HG02759 (cell line): ENCODE results near the gene CFAP100.

ENCODE experiments used
- ATAC-seq: cut with Tn5 transposase; IDR thresholded peaks from one replicate; pipeline ENCODE4 v1.9.1; 2021; ENCODE audit warnings: mild to moderate bottlenecking, moderate library complexity; ENCODE audit not compliant: unreplicated experiment

The CFAP100 gene

DNA sequence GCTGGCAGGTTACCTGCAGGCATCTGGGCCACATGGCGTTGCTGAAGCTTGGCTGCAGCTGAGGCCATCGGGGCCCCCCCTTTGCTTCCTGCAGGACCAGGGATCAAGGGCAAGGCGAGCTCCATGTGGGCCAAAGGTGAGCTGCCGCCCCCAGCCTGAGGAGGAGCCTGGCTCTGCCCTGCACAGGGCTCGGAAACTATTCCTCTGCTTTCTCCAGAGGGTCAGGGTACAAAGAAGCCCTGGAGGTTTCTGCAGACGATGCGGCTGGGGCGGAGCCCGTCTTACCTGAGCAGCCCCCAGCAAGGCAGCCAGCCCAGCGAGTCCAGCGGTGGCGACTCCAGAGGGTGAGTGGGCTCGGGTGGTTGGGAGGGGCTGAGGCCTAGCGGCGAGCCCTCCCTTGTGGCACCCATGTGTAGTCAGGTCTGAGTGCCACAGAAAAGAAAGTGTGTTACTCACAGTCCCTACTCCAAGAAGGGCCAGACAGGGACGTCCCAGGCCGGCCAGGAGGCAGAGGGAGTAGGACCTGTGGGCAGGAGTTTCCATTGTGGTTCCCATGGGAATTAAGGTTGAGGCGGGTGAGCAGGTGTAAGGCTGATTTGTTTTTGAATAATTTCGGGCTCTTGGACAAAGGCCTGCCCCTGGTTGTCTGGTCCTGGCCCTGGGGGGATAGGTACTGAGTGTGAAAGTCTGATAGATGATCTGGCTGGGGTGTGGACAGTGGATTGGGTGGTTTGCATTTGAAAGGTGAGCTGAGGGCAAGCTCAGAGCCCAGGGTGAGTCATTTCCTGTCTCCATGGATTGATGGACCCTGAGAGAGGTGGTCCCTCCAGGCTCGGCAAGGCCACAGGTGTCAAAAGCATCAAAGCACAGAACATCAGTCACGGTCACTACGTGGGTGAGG, 25.4 kb downstream of the CFAP100 start:
- ATAC-seq = no peak

DNA sequence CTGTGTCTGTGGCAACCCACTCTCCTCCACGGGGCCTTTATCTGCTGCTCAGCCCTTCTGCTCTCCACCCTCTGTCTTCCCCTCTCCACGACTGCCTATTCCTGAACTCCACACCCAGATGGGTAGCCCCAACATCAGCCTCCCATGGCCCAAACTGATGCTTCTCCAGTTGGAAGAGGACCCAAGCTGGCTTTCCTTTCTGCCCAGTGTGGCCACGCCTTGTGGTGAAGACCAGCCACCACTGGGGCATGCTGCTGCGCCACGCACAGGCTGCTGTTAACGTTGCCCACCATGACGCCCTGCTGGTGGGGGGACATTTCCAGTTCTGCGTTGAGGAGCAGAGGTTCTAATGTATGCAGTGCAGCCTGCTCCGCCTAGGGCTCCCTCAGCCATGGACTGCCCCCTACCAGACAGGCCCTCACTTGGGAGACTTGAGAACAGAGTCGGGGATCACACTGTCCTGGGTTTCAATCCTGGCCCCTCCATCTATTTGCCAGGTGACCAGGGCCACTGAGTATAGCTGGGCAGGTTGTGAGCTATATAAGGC, 26.9 kb downstream of the CFAP100 start:
- no peak for ATAC-seq

DNA sequence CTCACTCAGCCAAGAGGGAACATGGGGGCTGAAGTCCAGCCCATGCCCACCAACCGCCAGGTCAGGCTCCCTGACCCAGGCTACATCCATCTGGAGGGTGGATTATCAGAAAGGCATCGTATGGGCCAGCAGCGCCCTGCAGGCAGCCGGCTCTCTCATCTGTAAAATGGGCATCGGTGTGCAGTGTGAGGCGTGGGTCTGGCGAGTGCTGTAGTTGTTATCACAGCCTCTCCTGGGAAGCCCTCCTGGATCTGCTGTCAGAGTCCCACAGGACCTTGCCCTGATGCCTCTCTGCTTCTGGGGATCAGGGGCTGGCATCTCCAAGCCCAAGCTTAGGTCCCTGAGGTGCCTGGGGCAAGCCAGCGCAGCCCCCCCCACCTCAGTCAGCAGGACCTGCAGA, 27.4 kb downstream of the CFAP100 start:
- ATAC-seq = no peak

DNA sequence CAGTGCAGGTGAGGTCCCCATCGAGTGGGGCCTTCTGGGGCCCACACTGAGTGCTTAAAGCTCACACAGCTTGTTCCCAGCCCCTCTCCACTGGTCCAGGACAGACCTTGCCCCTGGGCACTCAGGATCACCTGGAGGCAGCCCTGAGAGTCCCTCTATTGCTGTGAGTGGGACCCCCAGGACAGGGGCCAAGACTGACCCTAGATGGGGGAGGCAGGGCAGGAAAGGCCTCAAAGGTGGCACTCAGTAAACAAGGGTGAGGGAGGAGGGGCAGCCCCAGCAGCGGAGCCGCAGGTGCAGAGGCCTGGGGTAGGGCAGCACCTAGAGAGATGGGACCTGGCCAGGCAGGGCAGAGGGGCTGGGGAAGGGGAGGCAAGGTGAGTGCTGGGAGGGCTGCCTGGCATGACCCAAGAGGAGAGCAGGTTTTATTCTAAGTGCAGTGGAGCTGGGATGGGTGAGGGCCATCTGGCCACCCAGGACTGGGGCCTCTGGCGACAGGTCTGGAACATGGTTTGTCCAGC, 27.9 kb downstream of the CFAP100 start:
- ATAC-seq = no peak

DNA sequence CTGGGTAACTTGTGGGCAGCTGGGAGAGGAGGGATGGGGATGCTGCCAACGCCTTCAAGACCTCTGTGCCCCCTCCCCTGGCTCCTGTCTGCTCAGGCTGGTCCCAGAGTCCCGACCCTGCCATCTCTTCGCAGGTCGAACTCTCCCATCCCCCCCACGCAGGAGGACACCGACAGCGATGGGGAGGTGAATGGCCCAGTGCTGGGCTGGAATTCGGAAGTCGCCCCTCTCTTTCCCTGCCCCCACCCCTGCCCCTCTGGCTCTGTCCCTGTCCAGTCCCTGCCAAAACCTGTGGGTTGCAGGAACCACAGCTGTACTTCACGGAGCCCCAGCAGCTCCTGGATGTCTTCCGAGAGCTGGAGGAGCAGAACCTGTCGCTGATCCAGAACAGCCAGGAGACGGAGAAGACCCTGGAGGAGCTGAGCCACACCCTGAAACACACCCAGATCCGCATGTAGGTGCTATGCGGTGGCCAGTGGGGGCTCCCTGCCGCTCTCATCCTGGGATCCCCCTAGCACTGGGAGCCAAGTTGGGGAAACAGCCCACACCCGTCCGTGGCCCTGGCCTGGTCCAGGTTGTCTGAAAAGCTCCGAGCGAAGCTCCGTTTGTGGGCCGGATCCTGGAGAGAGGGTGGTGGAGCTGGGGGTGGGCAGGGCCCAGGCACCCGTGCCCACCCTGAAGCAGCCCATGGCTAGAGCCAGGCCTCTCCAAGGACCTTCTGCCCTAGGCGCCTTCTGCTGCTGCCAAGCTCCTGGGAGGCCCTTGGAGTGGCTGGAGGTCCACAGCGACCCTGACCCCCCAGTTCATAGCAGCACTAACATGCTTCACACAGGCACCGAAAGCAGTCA, 28.7 kb downstream of the CFAP100 start:
- ATAC-seq = no peak

DNA sequence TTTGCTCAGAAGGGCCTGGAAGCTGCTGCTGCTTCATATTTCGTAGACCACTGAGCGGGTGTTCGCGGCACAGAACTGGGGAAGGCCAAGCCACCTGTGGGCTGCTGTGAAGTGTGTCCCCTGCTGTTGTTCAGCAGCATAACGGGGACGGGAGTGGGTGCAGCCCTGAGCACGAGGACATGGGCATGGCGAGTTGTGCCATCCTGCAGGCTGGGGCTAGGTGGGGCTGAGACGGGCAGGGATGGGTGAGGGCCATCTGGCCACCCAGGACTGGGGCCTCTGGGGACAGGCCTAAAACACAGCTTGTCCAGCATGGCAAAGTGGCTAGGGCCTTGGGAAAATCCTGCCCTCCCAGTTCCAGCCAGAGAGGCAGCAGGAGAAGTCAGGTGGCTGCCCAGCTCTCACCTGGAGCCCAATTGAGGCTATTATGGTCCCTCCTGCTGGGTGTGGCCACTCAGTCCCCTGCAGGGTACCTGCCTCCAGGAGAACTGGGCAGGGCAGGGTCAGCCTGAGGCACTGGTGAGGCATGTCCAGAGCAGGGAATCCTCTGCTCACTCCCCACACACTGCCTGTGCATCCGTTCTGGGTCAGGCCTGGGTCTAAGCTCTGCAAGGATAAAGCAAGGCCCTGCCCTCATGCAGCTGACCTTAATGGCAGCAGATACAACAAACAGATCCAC, 29.5 kb downstream of the CFAP100 start:
- ATAC-seq = no peak

DNA sequence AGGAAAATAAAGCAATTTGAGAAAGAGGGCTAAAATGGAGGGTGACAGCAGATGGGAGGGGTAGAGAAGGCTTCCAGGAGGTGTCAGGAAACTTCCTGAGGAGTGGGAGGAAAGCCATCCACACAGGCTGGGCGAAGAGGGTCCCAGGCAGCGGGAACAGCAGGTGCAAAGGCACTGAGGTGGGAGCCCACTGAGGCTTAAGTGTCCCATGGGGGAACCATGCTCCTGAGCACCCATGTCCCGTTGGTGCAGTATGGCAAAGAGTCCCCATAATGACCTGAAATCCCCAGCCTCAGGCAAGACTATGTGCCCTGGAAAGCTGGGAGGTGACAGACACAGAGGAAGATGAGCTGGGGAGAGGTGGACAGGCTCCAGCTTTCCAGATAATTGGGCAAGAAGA, 30.0 kb downstream of the CFAP100 start:
- ATAC-seq = no peak

DNA sequence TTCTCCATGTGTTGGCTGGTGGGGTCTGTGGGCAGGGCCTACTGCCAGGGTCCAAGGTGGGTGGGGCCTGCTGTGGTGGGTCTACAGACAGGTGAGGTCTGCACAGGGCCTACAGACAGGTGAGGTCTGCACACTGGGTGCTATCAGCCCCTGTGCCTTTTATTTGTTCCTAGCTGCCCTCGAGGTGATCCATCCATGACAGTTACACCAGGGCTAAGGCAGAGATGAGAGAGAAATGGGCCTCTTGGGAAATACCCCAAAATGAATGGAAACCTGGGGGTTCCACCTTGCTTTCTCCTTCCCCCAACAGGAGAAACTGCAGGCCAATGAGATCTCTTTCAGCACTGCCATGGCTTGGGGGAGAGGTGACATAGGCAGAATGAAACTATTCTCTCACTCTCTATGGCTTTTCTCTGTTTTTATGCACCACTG, 36.4 kb downstream of the CFAP100 start:
- peak; percentile 82 for ATAC-seq

DNA sequence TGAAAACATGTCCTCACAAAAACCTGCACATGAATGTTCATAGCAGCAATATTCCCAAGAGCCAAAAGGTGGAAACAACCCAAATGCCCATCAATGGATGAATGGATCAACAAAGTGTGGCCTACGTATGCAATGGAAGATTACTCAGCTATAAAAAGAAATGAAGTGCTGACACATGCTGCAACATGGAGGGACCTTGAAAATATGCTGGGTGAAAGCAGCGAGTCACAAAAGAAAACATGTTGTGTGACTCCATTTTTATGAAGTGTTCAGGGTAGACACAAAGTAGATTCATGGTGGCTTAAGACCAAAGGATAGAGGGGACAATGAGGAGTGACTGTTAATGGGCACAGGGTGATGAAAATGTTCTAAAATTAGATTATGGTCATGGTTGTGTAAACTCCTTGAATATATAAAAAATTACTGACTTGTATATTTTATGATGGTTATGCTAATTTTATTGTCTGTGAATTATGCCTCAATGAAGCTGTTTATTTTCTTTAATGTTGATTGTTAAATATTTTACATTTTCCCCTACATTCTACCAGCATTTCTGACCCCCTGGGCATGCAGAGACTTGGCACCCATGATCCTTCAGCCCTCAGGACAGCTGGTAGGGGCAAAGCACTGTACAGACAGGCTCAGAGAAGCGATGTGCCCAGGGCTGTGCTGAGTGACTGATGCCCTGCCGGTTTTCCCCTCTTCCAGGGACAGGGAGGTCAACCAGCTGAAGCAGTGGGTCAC, 37.8 kb downstream of the CFAP100 start:
- ATAC-seq = no peak

DNA sequence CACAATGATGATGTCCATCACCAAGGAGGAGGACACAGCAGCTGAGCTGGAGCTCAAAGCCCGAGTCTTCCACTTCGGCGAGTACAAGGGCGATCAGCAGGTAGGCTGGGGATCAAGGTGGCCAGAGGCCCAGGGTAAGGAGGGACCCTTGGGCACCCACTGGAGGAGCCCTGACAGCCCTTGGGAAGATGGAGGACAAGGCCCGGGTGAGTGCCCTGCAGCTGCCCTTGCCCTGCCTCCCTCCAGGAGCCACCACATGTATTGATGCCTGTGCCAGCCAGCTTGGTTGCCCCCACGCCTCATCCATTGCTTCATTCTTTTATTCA, 38.4 kb downstream of the CFAP100 start:
- ATAC-seq = no peak

DNA sequence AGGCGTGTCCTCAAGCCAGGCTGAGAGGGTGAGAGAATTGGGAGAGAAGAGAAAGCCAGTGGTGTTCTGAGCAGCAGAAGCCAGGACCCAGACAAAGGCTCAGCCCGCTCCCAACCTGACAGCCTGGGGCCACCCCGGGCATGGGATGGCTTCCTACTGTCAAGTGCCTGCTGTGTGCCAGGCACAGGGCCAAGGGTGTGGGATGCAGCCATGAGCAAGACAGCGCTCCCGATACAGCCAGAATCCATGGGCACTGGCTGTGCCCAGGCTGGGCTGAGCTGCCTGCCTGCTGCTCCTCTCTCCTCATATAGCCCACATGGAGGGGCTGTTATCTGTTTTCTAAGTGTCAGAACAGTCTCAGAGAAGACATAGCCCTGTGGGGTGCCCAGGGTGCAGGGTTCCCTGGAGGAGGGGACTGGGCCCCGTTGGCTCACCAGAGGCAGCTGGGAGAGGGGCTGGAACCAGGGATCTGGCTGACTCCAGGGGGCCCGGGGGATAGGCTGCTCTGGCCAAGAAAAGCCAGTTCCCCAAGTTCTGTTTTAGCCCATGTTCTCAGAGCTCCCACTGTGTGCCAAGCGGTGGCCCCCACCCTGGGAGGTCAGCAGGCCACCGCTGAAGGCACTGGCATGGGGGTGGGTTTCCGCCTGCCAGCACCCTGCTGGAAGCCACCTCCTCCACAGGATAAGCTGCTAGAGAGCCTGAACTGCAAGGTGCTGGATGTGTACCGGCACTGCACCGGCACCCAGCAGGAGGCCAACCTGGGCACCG, 39.0 kb downstream of the CFAP100 start:
- ATAC-seq = no peak

DNA sequence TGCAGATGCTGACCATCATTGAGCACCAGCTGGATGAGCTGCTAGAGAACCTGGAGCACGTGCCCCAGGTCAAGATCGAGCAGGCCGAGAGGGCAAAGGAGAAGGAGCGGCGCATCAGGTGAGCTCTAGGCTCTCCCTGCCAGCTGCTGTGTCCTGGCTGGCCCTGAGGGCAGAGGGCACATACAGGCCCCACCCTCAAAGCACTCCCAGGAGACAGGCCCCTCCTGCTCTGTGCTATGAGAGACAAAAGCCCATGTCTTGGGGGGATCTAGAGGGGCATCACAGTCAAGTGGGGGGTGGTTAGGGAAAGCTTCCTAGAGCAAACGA, 39.5 kb downstream of the CFAP100 start:
- ATAC-seq = no peak

DNA sequence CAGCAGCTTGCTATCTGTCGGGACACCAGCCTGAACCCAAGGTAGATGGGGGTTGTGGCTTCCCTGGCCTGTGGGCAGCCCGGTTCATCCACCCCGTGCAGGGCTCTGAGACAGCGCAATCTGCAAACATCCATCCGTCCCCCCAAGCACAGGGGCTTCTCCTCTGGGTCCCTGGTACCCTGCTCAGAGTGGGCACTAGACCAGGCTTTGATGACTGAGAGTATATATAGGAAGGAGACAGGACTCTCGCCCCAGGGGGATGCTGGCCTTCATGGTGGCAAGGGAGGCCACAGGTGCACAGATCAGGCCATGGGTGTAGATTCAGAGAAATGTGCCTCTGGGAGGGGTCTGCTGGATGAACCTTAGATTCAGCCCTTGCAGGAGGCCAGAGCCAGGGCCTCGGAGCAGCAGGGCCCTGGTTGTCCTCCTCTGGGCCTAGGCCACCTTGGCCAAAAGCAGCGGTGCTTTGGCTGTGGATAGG, 40.3 kb downstream of the CFAP100 start:
- ATAC-seq = no peak

DNA sequence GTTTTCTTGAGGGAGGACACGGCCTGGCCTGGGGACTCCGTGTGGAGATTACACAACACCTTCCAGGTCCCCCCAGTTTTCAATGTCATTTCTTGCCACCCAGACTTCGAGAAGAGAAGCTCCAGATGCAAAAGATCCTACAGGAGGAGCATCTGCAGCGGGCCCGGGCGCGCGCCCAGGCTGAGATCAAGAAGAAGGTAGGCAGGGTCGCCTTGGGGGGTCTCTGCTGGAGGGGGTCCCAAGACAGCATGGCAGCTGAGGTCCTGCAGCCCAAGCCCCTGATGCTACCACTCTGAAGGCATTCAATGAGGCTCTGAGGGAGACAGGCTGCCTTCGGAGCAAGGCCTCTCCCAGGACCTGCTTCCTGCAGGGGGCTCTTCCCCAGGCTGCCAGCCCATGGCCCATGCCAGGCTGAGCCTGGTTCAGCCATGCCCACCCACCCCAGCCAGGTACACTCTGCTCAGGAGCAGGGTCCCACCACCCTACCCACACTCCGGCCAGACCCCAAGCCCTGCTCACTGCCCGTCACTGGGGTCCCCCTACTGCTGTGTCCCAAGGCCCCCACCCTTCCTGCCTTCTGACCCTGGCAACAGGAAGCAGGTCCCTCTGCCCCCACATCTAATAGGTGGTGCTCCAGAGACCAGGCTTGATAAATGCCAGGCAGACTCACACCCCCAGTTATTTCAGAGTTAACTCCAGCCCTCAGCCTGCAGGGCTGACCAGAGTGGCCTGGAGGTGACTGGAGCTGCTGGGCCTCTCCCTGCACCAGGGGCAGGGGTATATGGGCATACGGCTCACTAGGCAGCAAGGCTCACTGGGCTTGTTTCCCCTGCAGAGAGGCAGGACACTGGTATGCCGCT, 41.0 kb downstream of the CFAP100 start:
- no peak for ATAC-seq

DNA sequence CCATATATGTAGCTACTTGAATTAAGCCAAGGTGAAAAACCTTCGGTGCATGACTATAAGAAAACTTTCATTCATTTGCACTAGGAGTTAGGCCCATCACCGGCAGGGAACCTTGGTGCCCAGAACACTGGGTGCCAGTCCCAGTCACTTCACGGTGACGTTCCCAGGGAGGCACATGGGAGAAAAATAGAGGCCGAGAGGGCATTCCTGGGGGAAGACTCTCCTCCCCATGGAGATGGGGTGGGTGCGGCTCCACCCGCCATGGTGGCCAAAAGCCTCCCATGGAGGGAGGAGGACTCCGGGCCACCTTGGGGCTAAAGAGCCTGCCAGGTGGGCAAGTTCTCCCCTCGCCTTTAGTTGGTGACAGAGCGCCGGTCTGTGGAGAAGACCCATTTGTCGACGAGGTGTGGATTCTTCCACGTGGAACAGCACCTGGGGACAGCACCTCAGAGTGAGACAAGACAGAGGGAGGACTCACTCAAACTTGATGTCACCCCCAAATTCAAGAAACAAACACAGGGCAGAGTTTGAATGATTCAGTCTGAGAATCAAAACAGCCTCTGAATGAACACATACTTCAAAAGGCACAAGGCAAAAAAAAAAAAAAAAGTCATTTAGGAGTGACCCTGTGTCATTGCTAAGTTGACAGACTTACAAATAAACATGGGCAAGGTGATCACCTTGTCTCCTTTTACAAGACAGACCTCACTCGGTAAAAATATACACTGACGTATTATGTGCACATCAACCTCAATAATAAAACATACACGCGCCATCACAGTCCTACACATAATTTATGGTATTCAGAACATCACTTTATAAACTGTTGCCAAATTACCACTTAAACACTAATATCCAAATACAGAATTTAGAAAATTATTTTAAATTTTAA, 42.4 kb downstream of the CFAP100 start:
- ATAC-seq = no peak

DNA sequence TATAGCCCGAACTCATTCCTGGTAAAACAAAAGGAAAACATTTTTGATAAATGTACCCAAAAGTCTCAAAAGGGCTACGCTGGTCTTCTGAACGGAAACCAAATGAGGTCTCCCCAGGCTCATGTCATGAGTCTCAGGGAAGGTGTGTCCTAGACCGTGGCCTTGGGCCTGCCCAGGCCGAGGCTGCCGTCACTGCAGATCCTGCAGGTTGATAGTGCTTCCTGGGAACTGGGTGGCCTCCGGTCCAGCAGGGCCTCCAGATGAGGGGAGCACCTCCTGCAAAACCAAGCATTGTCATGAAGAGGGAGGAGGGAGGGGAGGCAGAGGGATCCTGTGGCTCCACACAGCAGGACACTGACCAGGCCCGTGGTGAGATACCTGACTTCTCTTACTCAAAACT, 43.5 kb downstream of the CFAP100 start:
- no peak for ATAC-seq

DNA sequence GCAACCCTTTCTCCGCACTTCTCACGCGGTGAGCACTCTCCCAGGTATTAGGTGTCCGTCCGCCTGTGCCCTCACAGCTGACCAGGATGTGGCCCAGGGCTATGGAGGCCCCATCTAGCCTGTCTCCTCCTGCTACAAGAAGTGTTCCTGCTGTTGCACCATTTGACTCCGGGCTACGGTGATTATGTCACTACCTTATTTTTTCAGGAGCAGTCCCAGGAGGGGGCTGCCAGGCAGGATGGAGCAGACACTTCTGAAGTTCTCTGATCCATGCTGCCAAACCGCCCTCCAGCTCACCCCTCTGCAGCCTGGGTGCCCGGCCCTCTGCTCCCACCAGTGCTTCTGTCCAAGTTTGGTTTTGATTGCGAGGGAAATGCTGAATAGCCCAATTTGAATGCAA, 44.0 kb downstream of the CFAP100 start:
- no peak for ATAC-seq
